ENCODE results near the gene DENND4C.

DENND4C gene

DNA sequence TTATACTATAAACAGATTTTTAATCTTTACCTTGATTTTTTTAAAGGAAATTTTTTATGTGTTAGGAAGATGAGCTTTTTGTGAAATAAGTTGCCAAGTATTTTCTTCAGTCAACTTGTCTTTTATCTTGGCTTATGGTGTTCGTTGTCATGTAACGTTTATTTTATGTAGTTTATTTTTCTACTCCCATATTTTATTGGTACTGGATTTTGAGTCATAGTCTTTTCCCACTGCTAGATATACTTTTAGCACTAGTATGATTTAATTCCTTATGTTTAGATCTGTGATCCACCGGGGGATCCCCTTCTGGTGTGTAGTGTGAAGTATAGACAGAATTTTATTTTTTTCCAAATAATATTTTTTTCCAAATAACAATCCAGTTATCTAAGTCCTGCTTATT lies 54.2 kb downstream of the DENND4C start:
- DNase-seq (ENCODE audit: low spot score) (no peak), ATAC-seq (ENCODE audit: low read depth) (no peak)
- no peaks in the 10 kb centered on the region for H3K27me3 ChIP-seq (ENCODE audit: insufficient read depth, poor library complexity, severe bottlenecking)
- no peak overlapping the region for H3K27ac ChIP-seq (ENCODE audit: poor library complexity, severe bottlenecking)
- no peak overlapping the region for H3K4me3 ChIP-seq (ENCODE audit: severe bottlenecking)
- peaks cover 9% of the 10 kb centered on the region for H3K36me3 ChIP-seq (ENCODE audit: low read depth)
- H3K4me1 ChIP-seq (ENCODE audit: insufficient read depth, poor library complexity, severe bottlenecking): peaks cover 7% of the 10 kb centered on the region
- H3K9me3 ChIP-seq (ENCODE audit: severe bottlenecking): no peaks in the 10 kb centered on the region
- TF ChIP-seq, protein P1, sequence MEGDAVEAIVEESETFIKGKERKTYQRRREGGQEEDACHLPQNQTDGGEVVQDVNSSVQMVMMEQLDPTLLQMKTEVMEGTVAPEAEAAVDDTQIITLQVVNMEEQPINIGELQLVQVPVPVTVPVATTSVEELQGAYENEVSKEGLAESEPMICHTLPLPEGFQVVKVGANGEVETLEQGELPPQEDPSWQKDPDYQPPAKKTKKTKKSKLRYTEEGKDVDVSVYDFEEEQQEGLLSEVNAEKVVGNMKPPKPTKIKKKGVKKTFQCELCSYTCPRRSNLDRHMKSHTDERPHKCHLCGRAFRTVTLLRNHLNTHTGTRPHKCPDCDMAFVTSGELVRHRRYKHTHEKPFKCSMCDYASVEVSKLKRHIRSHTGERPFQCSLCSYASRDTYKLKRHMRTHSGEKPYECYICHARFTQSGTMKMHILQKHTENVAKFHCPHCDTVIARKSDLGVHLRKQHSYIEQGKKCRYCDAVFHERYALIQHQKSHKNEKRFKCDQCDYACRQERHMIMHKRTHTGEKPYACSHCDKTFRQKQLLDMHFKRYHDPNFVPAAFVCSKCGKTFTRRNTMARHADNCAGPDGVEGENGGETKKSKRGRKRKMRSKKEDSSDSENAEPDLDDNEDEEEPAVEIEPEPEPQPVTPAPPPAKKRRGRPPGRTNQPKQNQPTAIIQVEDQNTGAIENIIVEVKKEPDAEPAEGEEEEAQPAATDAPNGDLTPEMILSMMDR (IDR thresholded peaks at IDR 0.05; ENCODE audit: poor library complexity, severe bottlenecking): no peak

DNA sequence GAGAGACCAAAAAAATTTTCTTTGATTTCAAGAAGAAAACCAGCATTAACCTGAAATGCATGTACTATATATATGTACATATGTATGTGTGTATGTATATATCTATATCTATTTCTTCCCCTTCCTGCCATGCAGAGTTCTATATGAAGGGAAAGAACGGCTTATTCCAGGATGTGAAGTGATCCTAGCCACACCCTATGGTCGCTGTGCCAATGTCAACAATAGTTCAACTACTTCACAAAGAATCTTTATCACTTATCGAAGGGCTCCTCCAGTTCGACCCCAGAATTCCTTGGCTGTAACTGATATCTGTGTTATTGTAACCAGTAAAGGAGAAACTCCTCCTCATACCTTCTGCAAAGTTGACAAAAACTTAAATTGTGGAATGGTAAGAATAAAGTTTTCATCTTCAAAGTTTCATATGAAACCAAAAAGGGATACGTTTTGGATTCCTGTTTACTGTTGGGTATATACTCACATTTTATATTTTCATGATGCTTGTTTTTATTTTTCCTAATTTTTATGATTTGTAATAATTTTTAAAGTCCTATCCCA lies 56.2 kb downstream of the DENND4C start:
- TF ChIP-seq, protein P1 (IDR thresholded peaks at IDR 0.05; ENCODE audit: poor library complexity, severe bottlenecking): no peak
- Histone ChIP-seq H3K4me3 (ENCODE audit: severe bottlenecking) (no peak overlapping the region), H3K27ac (ENCODE audit: poor library complexity, severe bottlenecking) (no peak overlapping the region), H3K27me3 (ENCODE audit: insufficient read depth, poor library complexity, severe bottlenecking) (no peaks in the 10 kb centered on the region), H3K36me3 (ENCODE audit: low read depth) (peaks cover 25% of the 10 kb centered on the region), H3K9me3 (ENCODE audit: severe bottlenecking) (no peaks in the 10 kb centered on the region), H3K4me1 (ENCODE audit: insufficient read depth, poor library complexity, severe bottlenecking) (peaks cover 7% of the 10 kb centered on the region)
- DNase-seq (ENCODE audit: low spot score) (no peak), ATAC-seq (ENCODE audit: low read depth) (peak; percentile 61; the same call in 2 of the 3 replicates)

DNA sequence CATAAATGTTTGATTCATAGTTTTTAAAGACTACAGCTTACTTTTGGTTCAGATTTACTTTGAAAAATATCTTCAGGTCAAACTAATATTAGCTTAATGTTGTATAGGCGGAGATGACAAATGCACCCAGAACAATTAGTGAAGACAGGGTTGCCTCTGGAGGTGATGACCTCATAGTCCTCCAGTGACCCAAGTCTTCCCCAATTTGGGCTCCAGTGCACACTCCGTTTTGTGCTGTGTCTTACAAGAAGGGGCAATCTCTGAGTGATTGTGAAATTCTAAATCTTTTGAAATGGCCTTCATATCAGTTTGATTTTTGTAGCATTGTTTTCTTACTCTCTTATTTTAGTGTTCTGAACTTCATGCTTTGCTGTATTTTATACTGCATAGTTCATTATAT lies 57.6 kb downstream of the DENND4C start:
- ATAC-seq (ENCODE audit: low read depth): no peak
- Histone ChIP-seq H3K4me1 (ENCODE audit: insufficient read depth, poor library complexity, severe bottlenecking) (peaks cover 7% of the 10 kb centered on the region), H3K36me3 (ENCODE audit: low read depth) (peaks cover 29% of the 10 kb centered on the region), H3K9me3 (ENCODE audit: severe bottlenecking) (no peaks in the 10 kb centered on the region), H3K27ac (ENCODE audit: poor library complexity, severe bottlenecking) (no peak overlapping the region), H3K4me3 (ENCODE audit: severe bottlenecking) (no peak overlapping the region), H3K27me3 (ENCODE audit: insufficient read depth, poor library complexity, severe bottlenecking) (no peaks in the 10 kb centered on the region)
- DNase-seq (ENCODE audit: low spot score): no peak
- TF ChIP-seq, protein P1 (IDR thresholded peaks at IDR 0.05; ENCODE audit: poor library complexity, severe bottlenecking): no peak

GRCh38 chr9:19290103-19290502 lies 59.6 kb downstream of the DENND4C start:
- H3K27ac ChIP-seq (ENCODE audit: poor library complexity, severe bottlenecking): no peak overlapping the region
- peaks cover 7% of the 10 kb centered on the region for H3K4me1 ChIP-seq (ENCODE audit: insufficient read depth, poor library complexity, severe bottlenecking)
- no peak for ATAC-seq (ENCODE audit: low read depth)
- H3K4me3 ChIP-seq (ENCODE audit: severe bottlenecking): no peak overlapping the region
- no peaks in the 10 kb centered on the region for H3K27me3 ChIP-seq (ENCODE audit: insufficient read depth, poor library complexity, severe bottlenecking)
- no peaks in the 10 kb centered on the region for H3K9me3 ChIP-seq (ENCODE audit: severe bottlenecking)
- TF ChIP-seq, protein P1 (IDR thresholded peaks at IDR 0.05; ENCODE audit: poor library complexity, severe bottlenecking): no peak
- no peak for DNase-seq (ENCODE audit: low spot score)
- peaks cover 31% of the 10 kb centered on the region for H3K36me3 ChIP-seq (ENCODE audit: low read depth)

- Histone ChIP-seq H3K27me3 (ENCODE audit: insufficient read depth, poor library complexity, severe bottlenecking) (no peaks in the 10 kb centered on the region), H3K4me3 (ENCODE audit: severe bottlenecking) (no peak overlapping the region), H3K4me1 (ENCODE audit: insufficient read depth, poor library complexity, severe bottlenecking) (no peaks in the 10 kb centered on the region), H3K27ac (ENCODE audit: poor library complexity, severe bottlenecking) (no peak overlapping the region), H3K36me3 (ENCODE audit: low read depth) (peaks cover 43% of the 10 kb centered on the region), H3K9me3 (ENCODE audit: severe bottlenecking) (no peaks in the 10 kb centered on the region)
- ATAC-seq (ENCODE audit: low read depth) (no peak), DNase-seq (ENCODE audit: low spot score) (no peak)
- TF ChIP-seq, protein P1 (IDR thresholded peaks at IDR 0.05; ENCODE audit: poor library complexity, severe bottlenecking): no peak
Measured at GRCh38 chr9:19294219-19294618, 63.7 kb downstream of the DENND4C start.
